IPS-20b (cell line): Measurements from ENCODE around the gene MYO10.

Experiments
- H3K27ac ChIP-seq: one replicate; pipeline ENCODE4 v1.5.1; 2013; ENCODE audit warnings: low read length
- H3K27me3 ChIP-seq: 2 replicates; pipeline ENCODE4 v1.6.1; 2013; ENCODE audit warnings: mild to moderate bottlenecking, low read length, inconsistent platforms; ENCODE audit not compliant: insufficient read depth
- H3K36me3 ChIP-seq: 2 replicates; pipeline ENCODE4 v1.6.1; 2013; ENCODE audit warnings: low read depth, mild to moderate bottlenecking, inconsistent platforms, low read length, moderate library complexity; ENCODE audit not compliant: insufficient read depth
- H3K4me1 ChIP-seq: 2 replicates; pipeline ENCODE4 v1.6.1; 2013; ENCODE audit warnings: mild to moderate bottlenecking, control low read depth, inconsistent platforms, low read length, moderate library complexity; ENCODE audit not compliant: insufficient read depth
- H3K4me3 ChIP-seq: 2 replicates; pipeline ENCODE4 v1.5.1; 2013; ENCODE audit warnings: mild to moderate bottlenecking, low read length, inconsistent platforms
- H3K9ac ChIP-seq: 2 replicates; pipeline ENCODE4 v1.6.1; 2013; ENCODE audit warnings: low read depth, mild to moderate bottlenecking, inconsistent platforms, low read length, moderate library complexity
- H3K9me3 ChIP-seq: 2 replicates; pipeline ENCODE4 v1.6.1; 2013; ENCODE audit warnings: mild to moderate bottlenecking, low read depth, low read length, inconsistent platforms; ENCODE audit not compliant: insufficient read depth

The MYO10 gene

DNA sequence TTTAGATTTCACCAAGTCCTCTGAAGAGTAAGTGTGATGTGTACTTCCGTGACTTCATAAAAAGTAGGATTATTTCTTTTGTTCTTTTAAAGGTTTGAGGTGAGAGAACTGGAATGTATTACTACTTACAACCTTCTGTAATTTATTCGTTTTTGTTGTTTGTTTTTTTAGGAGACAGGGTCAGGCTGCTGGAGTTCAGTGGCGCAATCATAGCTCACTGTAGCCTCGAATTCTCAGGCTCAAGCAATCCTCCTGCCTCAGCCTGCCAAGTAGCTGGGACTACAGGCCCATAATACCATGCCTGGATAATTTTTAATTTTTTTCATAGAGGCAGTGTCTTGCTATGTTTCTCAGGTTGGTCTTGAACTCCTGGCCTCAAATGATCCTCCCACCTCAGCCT, 251.0 kb downstream of the MYO10 start:
- Histone ChIP-seq H3K4me1 (no peaks in the 10 kb centered on the region), H3K27ac (no peak overlapping the region), H3K27me3 (no peaks in the 10 kb centered on the region), H3K9ac (no peak overlapping the region), H3K9me3 (no peaks in the 10 kb centered on the region), H3K36me3 (peaks cover 100% of the 10 kb centered on the region), H3K4me3 (no peak overlapping the region)

DNA sequence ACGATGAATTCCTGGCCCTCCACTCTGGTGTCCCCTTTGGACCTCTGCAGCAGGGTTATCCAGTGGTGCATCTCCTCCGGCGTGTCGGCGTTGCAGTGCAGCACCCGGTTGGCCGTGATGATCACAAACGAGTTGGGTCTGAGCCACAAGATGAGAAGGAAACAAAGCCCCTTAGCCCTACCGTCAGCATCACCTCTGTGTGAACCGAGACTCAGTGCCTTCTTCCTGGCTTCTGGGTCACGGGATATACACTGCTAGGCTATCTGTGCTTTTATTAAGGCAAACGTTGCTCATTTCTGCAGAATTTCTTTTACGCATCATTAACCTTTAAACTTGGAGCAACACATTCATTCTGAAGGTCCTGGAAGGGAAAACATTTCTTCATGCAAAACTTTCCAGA, 254.2 kb downstream of the MYO10 start:
- Histone ChIP-seq H3K9ac (no peak overlapping the region), H3K9me3 (no peaks in the 10 kb centered on the region), H3K27me3 (no peaks in the 10 kb centered on the region), H3K4me3 (no peak overlapping the region), H3K36me3 (peaks cover 97% of the 10 kb centered on the region), H3K4me1 (no peaks in the 10 kb centered on the region), H3K27ac (no peak overlapping the region)

DNA sequence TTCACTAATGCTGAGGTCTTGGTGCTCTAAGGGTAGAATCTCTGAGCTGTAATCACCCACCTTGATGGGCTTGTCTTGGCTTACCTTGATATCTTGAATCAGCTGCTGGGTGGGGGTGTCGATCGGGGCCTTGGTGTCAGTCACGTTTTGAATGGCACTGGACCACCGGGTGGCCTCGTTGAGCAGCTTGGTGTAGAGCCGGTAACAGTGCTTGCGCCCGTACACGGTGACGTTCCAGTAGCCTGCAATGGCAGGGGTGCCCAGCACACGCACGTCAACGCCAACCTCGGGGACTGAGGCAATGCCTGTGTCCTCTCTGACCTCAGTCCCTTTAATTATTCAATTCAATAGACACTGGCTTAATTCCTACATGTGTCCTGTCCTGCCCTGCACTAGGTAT, 256.2 kb downstream of the MYO10 start:
- peaks cover 97% of the 10 kb centered on the region for H3K36me3 ChIP-seq

DNA sequence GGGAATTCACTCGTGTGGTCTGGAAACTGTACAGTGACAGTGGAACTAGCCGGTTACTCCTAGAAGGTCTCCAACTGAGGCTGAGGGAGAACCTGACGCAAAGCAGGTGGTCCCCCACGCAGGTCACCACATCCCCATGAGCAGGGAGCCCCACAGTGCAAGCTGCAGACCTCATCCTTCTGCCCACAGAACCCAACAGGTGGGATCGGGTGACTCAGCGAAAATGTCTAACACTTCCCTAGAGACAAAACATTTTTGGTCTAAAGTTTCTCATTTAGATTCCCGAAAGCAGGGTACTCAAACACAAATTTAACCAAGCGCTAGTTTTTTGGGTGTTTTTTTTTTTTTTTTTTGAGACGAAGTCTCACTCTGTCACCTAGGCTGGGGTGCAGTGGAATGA, 256.9 kb downstream of the MYO10 start:
- Histone ChIP-seq H3K4me3 (no peak overlapping the region), H3K9ac (no peak overlapping the region), H3K27me3 (no peaks in the 10 kb centered on the region), H3K36me3 (peaks cover 97% of the 10 kb centered on the region), H3K9me3 (no peaks in the 10 kb centered on the region), H3K27ac (no peak overlapping the region), H3K4me1 (no peaks in the 10 kb centered on the region)

More for the DNA sequence above, 256.2 kb downstream of the MYO10 start:
- Histone ChIP-seq H3K4me3 (no peak overlapping the region), H3K9me3 (no peaks in the 10 kb centered on the region), H3K4me1 (no peaks in the 10 kb centered on the region), H3K9ac (no peak overlapping the region), H3K27me3 (no peaks in the 10 kb centered on the region), H3K27ac (no peak overlapping the region)

DNA sequence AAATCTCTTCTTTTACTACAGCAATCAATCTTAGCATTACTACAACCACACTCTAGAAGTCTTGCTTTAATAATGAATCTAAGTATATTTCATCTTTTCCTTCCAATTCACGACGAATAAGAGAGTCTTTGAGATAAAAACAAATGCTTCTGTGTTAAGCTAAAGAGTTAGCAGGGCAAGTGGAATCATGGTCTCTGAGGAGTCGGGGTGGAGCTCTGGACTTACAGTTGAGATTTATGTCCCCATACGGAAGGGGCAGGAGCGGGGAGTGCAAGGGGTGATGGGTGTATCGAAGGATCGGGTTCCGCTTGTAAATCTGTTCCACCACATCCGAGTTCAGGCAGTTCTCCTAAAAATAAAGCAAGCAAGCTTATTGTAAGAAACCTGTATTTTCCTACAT, 260.3 kb downstream of the MYO10 start:
- Histone ChIP-seq H3K9me3 (no peaks in the 10 kb centered on the region), H3K27me3 (no peaks in the 10 kb centered on the region), H3K9ac (no peak overlapping the region), H3K27ac (no peak overlapping the region), H3K36me3 (peaks cover 97% of the 10 kb centered on the region), H3K4me1 (no peaks in the 10 kb centered on the region), H3K4me3 (no peak overlapping the region)

- Histone ChIP-seq H3K9ac (no peak overlapping the region), H3K27ac (no peak overlapping the region), H3K36me3 (peaks cover 97% of the 10 kb centered on the region), H3K9me3 (no peaks in the 10 kb centered on the region), H3K4me1 (no peaks in the 10 kb centered on the region), H3K27me3 (no peaks in the 10 kb centered on the region), H3K4me3 (no peak overlapping the region)
These were observed 261.3 kb downstream of the MYO10 start for GRCh38 chr5:16674750-16675149.

GRCh38 chr5:16673241-16674201, 262.6 kb downstream of the MYO10 start:
- Histone ChIP-seq H3K9me3 (no peaks in the 10 kb centered on the region), H3K27ac (no peak overlapping the region), H3K9ac (no peak overlapping the region), H3K36me3 (peaks cover 95% of the 10 kb centered on the region), H3K4me3 (no peak overlapping the region), H3K4me1 (no peaks in the 10 kb centered on the region), H3K27me3 (no peaks in the 10 kb centered on the region)

DNA sequence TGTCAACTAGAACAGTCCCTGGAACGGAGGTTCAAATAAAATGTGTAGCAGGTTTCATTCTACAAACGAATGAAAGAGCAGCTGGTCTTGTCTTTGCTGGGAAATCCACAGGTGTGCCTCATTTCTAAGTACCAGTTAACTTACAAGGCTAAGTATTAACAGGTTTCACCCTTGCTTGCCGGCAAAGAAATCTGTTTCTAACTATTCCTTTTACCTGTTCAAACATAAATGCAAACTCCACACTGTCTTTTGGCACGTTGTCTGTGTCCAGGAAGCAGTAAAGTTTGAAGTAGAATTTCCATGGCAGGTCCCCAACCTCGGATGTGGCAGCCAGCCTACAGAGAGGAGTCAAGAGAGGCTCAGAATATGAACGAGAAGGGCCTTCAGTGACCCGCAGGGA, 264.9 kb downstream of the MYO10 start:
- H3K9ac ChIP-seq = no peak overlapping the region
- no peaks in the 10 kb centered on the region for H3K27me3 ChIP-seq
- H3K4me1 ChIP-seq = no peaks in the 10 kb centered on the region
- no peak overlapping the region for H3K4me3 ChIP-seq
- H3K27ac ChIP-seq = no peak overlapping the region
- peaks cover 98% of the 10 kb centered on the region for H3K36me3 ChIP-seq
- no peaks in the 10 kb centered on the region for H3K9me3 ChIP-seq

DNA sequence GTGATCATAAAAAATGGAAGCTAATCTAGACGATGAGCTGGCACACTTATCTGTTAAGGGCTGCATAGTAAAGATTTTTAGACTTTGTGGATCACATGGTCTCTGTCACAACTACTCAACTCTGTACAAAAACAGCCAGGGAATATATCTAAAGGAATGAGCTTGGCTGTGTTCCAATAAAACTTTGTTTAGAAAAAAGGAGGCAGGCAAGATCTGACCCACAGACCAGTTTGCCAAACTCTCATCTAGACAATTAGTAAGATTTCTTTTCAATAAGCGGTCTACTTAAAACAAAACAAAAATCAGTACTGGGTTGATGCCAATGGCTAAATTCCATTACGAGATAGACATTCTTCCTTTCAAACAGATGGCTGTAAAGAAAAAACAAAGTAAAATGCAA, 266.3 kb downstream of the MYO10 start:
- peaks cover 98% of the 10 kb centered on the region for H3K36me3 ChIP-seq
- H3K9me3 ChIP-seq = no peaks in the 10 kb centered on the region
- no peak overlapping the region for H3K4me3 ChIP-seq
- no peaks in the 10 kb centered on the region for H3K4me1 ChIP-seq
- H3K9ac ChIP-seq = no peak overlapping the region
- H3K27me3 ChIP-seq = no peaks in the 10 kb centered on the region
- H3K27ac ChIP-seq = no peak overlapping the region

- no peak overlapping the region for H3K27ac ChIP-seq
- H3K4me1 ChIP-seq = no peaks in the 10 kb centered on the region
- H3K4me3 ChIP-seq = no peak overlapping the region
- no peaks in the 10 kb centered on the region for H3K9me3 ChIP-seq
- H3K27me3 ChIP-seq = no peaks in the 10 kb centered on the region
- peaks cover 98% of the 10 kb centered on the region for H3K36me3 ChIP-seq
- H3K9ac ChIP-seq = no peak overlapping the region
These were observed 267.5 kb downstream of the MYO10 start for GRCh38 chr5:16668631-16669030.

DNA sequence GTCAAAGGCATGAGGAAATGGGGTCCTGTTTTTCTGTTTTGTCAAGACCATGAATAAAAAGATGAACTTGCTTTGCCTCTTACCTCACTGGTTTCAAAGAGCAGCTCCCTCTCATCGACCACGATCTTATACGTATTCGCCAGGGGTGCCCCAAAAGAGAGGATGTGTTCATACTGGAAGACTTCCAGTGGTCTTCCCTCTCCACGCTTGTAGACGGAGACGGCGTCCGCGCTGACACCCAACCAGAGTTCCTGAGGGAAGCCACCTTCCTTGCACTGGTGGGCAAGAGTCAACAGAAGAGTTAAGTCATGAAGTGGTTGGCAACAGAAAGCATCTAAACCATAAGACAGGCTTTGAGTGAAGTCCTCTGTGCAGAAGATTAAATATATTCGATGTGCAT, 267.9 kb downstream of the MYO10 start:
- no peaks in the 10 kb centered on the region for H3K9me3 ChIP-seq
- no peaks in the 10 kb centered on the region for H3K27me3 ChIP-seq
- H3K9ac ChIP-seq = no peak overlapping the region
- H3K36me3 ChIP-seq = peaks cover 94% of the 10 kb centered on the region
- H3K4me1 ChIP-seq = no peaks in the 10 kb centered on the region
- H3K27ac ChIP-seq = no peak overlapping the region
- H3K4me3 ChIP-seq = no peak overlapping the region

DNA sequence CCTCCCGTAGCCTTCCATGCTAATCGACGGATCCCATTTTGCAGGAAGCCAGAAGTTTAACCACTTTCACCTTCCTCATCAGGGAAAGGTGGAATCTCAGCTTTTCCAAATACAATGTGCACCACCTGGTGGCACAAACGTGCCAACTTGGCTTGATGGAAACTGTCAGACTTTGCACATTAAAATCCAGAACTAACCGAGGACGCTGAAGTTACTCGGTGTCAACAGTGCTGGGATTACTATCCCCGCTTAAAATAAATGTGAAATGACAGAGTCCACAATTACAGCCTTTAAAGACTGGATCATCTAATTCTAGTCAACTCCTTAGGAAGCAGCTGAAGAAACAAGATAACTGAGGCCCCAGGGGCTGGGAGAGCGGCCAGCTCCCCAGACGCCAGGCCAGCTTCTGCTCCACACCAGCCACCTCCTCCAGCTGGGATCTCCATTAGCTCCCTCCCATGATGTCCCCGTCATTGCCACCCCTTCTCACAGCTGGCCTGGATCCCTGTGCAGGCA, 269.1 kb downstream of the MYO10 start:
- Histone ChIP-seq H3K27ac (no peak overlapping the region), H3K9me3 (no peaks in the 10 kb centered on the region), H3K36me3 (peaks cover 82% of the 10 kb centered on the region), H3K4me1 (no peaks in the 10 kb centered on the region), H3K4me3 (no peak overlapping the region), H3K9ac (no peak overlapping the region), H3K27me3 (no peaks in the 10 kb centered on the region)
